HUES64 (cell line): ENCODE measurements around the gene BSCL2.

Experiments used
- H3K27ac ChIP-seq: 2 replicates; pipeline ENCODE4 v1.7.0; 2013; ENCODE audit warnings: low read depth, low read length, inconsistent platforms
- H3K27me3 ChIP-seq: 2 replicates; pipeline ENCODE4 v1.6.1; 2013; ENCODE audit warnings: mild to moderate bottlenecking, low read length; ENCODE audit not compliant: insufficient read depth
- H3K36me3 ChIP-seq: 2 replicates; pipeline ENCODE4 v1.6.1; 2013; ENCODE audit warnings: mild to moderate bottlenecking, low read length; ENCODE audit not compliant: insufficient read depth
- H3K4me1 ChIP-seq: 2 replicates; pipeline ENCODE4 v1.6.1; 2013; ENCODE audit warnings: mild to moderate bottlenecking, low read length, moderate library complexity; ENCODE audit not compliant: insufficient read depth
- H3K4me3 ChIP-seq: 2 replicates; pipeline ENCODE4 v1.5.1; 2013; ENCODE audit warnings: mild to moderate bottlenecking, low read length, moderate library complexity
- H3K9ac ChIP-seq: 2 replicates; pipeline ENCODE4 v1.6.1; 2013; ENCODE audit warnings: mild to moderate bottlenecking, low read depth, low read length
- H3K9me3 ChIP-seq: 2 replicates; pipeline ENCODE4 v1.6.1; 2013; ENCODE audit warnings: low read depth, low read length; ENCODE audit not compliant: insufficient read depth
- WGBS: fragments of 150-250, 120-280 bp; methylation state at CpG from one replicate; pipeline ENCODE4 v1.1.7; 2013; ENCODE audit warnings: missing lambda C conversion rate; 5-methylcytosine and 5-hydroxymethylcytosine counted together

BSCL2 gene

DNA sequence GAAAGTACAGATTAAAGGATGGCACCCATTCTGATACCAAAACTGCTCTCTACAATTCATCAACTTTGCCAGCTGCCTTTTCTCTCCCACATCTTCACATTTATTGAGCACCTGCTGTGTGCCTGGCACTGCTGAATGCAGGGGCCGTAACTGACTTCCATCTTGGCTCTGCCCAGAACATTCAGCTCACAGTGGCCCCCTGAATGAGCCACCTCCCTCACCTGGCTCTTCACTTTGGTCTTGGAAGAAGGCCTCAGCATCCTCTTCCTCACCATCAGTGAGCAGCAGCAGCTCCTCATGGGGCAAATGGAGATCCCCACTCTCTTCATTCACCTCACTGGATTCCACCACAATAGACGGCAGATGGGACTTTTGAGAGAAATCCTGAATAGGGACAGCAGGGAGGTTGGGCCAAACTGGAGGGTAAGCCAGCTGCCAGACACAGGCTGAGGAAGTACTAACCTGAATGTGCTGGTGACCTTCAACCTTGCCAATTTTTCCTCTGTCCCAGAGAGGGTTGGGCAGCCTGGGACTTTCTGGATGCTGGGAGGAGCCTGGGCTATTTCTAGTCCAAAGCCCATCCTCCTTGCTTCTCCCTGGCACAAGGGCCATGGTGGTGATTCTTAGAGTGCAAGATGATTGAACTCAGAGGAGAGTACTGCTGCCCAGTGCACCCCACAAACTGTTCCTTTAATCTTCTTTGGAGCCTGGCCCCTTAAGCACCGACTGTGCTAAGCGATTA lies 37.6 kb downstream of the BSCL2 start:
- Histone ChIP-seq H3K4me1 (peaks cover 9% of the 10 kb centered on the region; the same call in 1 of the 2 replicates), H3K27me3 (no peaks in the 10 kb centered on the region), H3K9me3 (no peaks in the 10 kb centered on the region), H3K9ac (no peak overlapping the region), H3K4me3 (no peak overlapping the region), H3K27ac (peak overlapping the region; percentile 58; the same call in 1 of the 2 replicates), H3K36me3 (peaks cover 39% of the 10 kb centered on the region)
- WGBS: 82% methylated on average over 4 of the region's 4 CpGs

DNA sequence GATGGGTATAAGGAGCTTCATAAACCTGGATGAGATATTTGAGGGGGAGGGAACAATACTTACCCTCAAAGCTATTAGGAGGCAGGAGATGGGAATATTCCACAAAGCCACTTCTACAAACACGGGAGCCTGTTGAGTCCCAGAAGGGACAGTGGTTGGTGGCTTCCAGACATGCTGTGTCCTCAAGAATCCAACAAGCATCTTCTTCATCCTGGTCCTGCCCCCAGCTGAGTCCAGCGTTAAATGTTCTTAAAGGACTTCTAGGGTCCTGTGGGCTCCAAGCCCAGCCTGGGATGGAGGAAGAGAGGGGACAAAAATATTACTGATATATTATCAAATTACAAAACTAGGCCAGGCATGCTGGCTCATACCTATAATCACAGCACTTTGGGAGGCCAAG lies 39.8 kb downstream of the BSCL2 start:
- WGBS: 74% methylated on average over 2 of the region's 2 CpGs
- Histone ChIP-seq H3K9ac (peak overlapping the region; percentile 100; the same call in 1 of the 2 replicates), H3K27ac (peak overlapping the region; percentile 98; the same call in 1 of the 2 replicates)

DNA sequence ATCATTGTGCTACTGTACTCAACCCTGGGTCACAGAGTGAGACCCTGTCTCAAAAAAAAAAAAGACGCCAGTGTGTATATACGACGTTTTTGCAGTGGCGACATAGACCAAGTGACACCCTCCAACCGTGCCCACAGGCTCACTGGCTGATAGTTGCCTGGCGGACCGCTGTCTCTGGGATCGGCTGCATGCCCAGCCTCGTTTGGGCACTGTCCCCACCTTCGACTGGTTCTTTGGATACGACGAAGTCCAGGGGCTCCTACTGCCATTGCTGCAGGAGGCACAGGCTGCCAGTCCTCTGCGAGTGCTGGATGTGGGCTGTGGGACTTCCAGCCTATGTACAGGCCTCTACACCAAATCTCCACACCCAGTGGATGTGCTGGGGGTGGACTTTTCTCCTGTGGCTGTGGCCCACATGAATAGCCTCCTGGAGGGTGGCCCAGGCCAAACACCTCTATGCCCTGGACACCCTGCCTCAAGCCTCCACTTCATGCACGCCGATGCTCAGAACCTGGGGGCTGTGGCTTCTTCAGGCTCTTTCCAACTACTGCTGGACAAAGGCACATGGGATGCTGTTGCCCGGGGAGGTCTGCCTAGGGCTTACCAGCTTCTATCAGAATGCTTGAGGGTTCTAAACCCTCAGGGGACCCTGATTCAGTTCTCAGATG lies 40.8 kb downstream of the BSCL2 start:
- peak overlapping the region; percentile 99 for H3K4me3 ChIP-seq
- no peaks in the 10 kb centered on the region for H3K9me3 ChIP-seq
- peaks cover 41% of the 10 kb centered on the region for H3K36me3 ChIP-seq
- peak overlapping the region; percentile 100 for H3K9ac ChIP-seq
- 58% methylated on average over 16 of the region's 16 CpGs for WGBS
- H3K27me3 ChIP-seq: no peaks in the 10 kb centered on the region
- peak overlapping the region; percentile 98 for H3K27ac ChIP-seq
- peaks cover 9% of the 10 kb centered on the region; the same call in 1 of the 2 replicates for H3K4me1 ChIP-seq

More for the DNA sequence above, 39.8 kb downstream of the BSCL2 start:
- H3K4me3 ChIP-seq: peak overlapping the region; percentile 99
- H3K36me3 ChIP-seq: peaks cover 31% of the 10 kb centered on the region
- H3K9me3 ChIP-seq: no peaks in the 10 kb centered on the region
- H3K27me3 ChIP-seq: no peaks in the 10 kb centered on the region
- H3K4me1 ChIP-seq: peaks cover 9% of the 10 kb centered on the region; the same call in 1 of the 2 replicates

DNA sequence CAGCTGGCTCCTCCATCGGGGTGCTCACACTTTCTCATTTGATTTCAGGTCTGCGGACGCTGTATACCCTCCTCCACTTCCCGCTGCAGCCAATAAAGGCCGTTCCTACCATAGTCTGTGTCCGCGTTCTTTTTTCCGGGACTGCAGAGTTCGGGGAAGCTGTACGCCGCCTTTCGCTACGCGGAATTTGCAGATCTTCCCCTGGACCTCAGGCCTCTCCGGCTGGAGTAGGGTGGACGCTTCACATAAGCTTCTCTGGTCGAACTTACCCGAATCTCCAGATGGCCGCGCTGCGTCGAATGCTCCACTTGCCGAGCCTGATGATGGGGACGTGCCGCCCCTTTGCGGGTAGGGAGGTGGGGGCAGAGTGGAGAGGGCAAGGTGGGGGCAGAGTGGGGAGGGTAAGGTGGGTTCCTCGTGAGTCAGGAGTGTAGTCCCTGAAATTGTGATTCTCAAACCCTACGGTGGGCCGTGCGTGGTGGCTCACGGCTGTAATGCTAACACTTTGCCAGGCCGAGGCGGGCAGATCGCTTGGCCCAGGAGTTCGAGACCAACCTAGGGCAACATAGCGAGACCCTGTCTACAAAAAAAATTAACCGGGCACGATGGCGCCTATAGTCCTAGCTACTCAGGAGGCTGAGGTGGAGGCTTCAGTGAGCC lies 41.5 kb downstream of the BSCL2 start:
- peak overlapping the region; percentile 99 for H3K4me3 ChIP-seq
- H3K9ac ChIP-seq: peak overlapping the region; percentile 100
- H3K36me3 ChIP-seq: peaks cover 42% of the 10 kb centered on the region
- H3K9me3 ChIP-seq: no peaks in the 10 kb centered on the region
- peaks cover 9% of the 10 kb centered on the region; the same call in 1 of the 2 replicates for H3K4me1 ChIP-seq
- 4% methylated on average over 39 of the region's 39 CpGs for WGBS
- H3K27ac ChIP-seq: peak overlapping the region; percentile 98
- no peaks in the 10 kb centered on the region for H3K27me3 ChIP-seq

DNA sequence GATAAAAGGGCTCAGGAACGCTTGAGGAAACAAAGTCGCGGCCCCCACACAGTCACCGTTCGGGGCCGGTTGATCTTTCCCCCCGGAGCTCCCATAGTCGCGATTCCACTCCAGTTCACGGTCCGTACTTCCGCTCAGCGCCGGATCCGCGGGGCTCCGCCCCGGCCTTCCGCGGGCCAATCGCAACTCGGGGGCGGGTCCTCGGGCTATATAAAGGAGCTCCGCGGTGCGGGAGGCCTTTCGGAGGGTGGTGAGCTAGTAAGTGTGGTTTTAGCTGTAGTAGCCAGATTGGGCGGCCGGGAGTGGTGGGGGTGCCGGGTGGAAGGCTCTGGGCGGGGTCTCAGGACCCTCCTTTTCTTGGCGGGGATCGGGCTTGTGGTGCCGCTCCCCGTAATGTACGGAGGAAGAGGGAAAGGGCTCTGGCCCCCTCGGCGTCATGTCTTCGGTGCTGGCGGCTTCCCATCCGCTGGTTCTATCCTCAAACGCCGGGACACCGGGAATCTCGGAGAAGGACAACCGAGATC lies 42.1 kb downstream of the BSCL2 start, which contains the start of the genes C11orf98 and CSKMT:
TSS of gene C11orf98 (minus strand) at position 136 of the 524 bp plus-strand sequence. CDS start at position 95, 41 bp downstream.
TSS of gene CSKMT (plus strand) at position 238 of the 524 bp plus-strand sequence. CDS start 568 bp downstream, outside the sequence.
- Histone ChIP-seq H3K9ac (peak within 1 kb of the TSS; percentile 100), H3K27ac (peak within 1 kb of the TSS; percentile 98), H3K4me3 (peak within 1 kb of the TSS; percentile 99), H3K9me3 (no peaks in the 10 kb centered on the region), H3K36me3 (peaks cover 42% of the 10 kb centered on the region), H3K27me3 (no peaks in the 10 kb centered on the region), H3K4me1 (peaks cover 9% of the 10 kb centered on the region; the same call in 1 of the 2 replicates)
- under 1% methylated on average over 46 of the region's 47 CpGs for WGBS

DNA sequence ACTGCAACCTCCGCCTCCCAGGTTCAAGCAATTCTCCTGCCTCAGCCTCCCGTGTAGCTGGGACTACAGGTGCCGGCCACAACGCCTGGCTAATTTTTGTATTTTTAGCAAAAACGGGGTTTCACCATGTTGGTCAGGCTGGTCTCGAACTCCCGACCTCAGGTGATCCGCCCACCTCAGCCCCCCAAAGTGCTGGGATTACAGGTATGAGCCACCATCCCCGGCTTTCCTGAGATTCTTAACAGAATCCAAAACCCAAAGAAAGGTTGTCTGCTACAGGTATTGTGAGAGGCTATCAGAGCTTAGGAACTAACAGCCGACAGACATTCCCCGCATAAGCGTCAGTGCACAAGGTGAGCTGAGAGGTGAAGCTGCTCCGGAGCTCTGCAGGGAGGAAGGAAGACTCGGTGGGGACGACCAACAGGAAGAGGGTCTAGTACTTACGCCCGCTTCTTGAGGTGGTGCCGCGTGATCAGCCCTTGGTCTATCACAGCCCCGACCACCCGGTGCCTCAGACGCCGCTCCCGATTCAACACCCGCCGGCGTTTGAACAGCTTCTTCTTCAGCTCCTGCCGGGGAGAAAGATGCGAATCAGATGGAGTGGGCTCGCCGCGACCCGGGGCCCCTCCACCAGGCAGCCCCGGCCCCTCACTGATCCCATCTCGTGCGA lies 42.7 kb downstream of the BSCL2 start:
- no peaks in the 10 kb centered on the region for H3K27me3 ChIP-seq

DNA sequence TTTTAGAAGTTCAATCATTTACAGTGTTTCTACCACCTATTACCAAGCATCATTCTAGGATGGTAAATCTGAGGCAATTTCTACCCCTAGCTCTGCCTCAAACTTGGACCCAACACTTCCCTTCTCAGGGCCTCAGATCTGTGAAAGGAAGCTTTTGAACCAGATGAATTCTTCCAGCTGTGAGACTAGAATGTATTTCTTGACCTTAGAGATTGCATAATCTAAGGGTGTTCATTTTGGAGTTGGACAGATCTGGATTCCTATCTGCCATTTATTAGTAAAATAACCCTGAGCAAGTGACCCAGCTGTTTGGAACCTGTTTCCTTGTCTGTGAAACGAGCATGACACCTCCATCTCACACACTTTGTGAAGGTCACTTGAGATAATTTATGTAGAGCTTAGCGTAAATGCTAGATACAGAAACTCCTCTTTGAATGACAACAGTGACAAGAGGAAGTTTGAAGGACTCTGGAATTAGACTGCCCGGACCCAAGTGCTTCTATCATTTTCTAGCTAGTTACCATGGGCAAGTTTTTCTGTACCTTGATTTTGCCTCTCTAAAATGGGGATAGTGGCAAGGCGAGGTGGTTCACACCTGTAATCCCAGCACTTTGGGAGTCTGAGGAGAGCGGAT lies 50.3 kb downstream of the BSCL2 start:
- H3K36me3 ChIP-seq: peaks cover 5% of the 10 kb centered on the region
- WGBS: 64% methylated on average over 5 of the region's 5 CpGs
- no peak overlapping the region for H3K27ac ChIP-seq
- H3K27me3 ChIP-seq: no peaks in the 10 kb centered on the region
- H3K4me3 ChIP-seq: no peak overlapping the region
- no peaks in the 10 kb centered on the region for H3K4me1 ChIP-seq
- H3K9ac ChIP-seq: no peak overlapping the region
- H3K9me3 ChIP-seq: no peaks in the 10 kb centered on the region

More for the DNA sequence above, 42.7 kb downstream of the BSCL2 start:
- H3K4me1 ChIP-seq: peaks cover 9% of the 10 kb centered on the region; the same call in 1 of the 2 replicates
- no peaks in the 10 kb centered on the region for H3K9me3 ChIP-seq
- peaks cover 42% of the 10 kb centered on the region for H3K36me3 ChIP-seq
- peak overlapping the region; percentile 99 for H3K4me3 ChIP-seq
- peak overlapping the region; percentile 100 for H3K9ac ChIP-seq
- WGBS: 2% methylated on average over 36 of the region's 36 CpGs
- peak overlapping the region; percentile 98 for H3K27ac ChIP-seq

DNA sequence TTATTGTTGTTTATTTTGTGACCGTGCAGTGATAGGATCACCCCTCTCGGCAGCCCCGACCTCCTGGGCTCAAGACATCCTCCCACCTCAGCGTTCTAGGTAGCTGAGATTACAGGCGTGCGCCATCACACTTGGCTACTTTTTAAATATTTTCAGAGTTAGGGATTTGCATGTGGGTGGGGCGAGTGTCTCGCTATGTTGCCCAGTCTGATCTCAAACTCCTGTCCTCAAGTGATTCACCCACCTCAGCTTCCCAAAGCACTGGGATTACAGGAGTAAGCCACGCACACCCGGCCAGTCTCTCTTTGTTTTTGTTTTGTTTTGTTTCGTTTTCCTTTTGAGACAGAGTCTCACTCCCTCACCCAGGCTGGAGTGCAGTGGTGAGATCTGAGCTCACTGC lies 52.9 kb downstream of the BSCL2 start:
- 97% methylated on average over 11 of the region's 11 CpGs for WGBS
- Histone ChIP-seq H3K27me3 (no peaks in the 10 kb centered on the region), H3K4me1 (no peaks in the 10 kb centered on the region), H3K36me3 (peaks cover 9% of the 10 kb centered on the region), H3K9ac (no peak overlapping the region), H3K27ac (no peak overlapping the region), H3K4me3 (no peak overlapping the region), H3K9me3 (no peaks in the 10 kb centered on the region)

DNA sequence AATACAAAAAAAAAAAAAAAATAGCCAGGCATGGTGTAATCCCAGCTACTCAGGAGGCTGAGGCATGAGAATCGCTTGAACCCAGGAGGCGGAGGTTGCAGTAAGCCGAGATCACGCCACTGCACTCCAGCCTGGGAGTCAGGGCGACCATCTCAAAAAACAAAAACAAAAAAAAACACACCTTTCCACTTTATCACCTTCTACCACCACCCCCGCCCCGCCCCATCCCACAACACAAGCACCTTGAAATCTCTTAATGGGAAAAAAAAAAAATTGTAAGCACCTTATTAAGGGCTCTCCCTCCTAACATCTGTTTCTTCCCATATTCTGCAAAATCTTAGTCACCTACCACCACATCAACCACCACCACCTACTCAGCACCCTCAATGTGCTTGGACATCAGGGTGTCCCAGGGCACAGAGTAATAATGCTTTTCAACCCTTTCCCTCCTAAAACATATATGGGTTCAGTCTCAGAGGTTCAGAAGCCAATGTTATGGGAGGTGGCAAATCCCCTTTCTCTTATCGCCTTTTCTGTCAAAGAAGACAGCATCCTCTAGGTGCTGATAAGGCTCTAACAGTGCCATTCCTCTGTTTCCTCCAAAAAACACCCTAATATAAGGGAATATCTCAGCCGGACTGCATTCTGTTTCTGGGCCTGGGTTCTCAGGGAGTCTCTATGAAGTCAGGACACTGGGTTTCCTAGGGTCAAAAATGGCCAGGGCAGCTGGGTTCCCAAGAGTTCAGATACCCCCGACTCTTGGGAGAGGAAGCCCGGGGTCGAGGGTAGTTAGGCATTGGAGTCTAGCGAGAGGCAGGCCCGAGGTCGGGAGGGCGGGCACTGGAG lies 54.8 kb downstream of the BSCL2 start:
- Histone ChIP-seq H3K36me3 (peaks cover 25% of the 10 kb centered on the region), H3K4me1 (no peaks in the 10 kb centered on the region)
- 41% methylated on average over 16 of the region's 16 CpGs for WGBS

More for the DNA sequence above, 54.8 kb downstream of the BSCL2 start:
- Histone ChIP-seq H3K27me3 (no peaks in the 10 kb centered on the region), H3K27ac (peak overlapping the region; percentile 80), H3K9me3 (no peaks in the 10 kb centered on the region), H3K9ac (peak overlapping the region; percentile 87), H3K4me3 (peak overlapping the region; percentile 79)
